Activated CD8-positive, alpha-beta memory T cell treated with anti-CD3 and anti-CD28 coated beads, Interleukin-2, amount 50 U/mL, for 24 hours (primary cell): Measurements from ENCODE around the gene GTSF1L.
"Not testable (repeated sequence)": the region's sequence is repeated elsewhere in the genome, so short reads cannot be mapped to it uniquely, and the experiment has no call there.

Source experiments
- DNase-seq: peaks from one replicate; pipeline ENCODE4 v3.0.0-alpha.2; 2020; ENCODE audit errors: extremely low read depth

Gene GTSF1L

DNA sequence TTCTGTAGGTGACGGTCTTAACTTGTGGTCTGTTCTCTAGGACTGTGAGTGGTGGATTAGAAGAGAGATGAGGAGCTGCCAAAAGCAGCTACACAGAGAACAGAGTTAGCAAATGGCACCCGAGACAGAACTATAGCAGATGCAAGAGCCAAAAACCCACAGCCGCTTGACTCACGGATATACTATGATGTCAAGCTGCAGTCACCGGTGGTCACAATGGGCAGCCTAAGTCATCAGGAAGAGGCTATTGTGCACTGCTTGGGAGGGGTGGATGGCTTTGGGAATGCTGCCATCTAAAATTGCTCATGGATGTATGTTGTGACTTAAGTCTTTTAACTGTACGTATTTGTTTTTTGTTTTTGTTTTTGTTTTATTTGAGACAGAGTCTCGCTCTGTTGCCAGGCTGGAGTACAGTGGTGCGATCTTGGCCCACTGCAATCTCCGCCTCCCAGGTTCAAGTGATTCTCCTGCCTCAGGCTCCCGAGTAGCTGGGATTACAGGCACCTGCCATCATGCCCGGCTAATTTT, at the start of gene GTSF1L:
TSS of gene GTSF1L (minus strand) at position 192 of the 528 bp plus-strand sequence. CDS start 308 bp downstream, outside the sequence.
- DNase-seq = no peak

DNA sequence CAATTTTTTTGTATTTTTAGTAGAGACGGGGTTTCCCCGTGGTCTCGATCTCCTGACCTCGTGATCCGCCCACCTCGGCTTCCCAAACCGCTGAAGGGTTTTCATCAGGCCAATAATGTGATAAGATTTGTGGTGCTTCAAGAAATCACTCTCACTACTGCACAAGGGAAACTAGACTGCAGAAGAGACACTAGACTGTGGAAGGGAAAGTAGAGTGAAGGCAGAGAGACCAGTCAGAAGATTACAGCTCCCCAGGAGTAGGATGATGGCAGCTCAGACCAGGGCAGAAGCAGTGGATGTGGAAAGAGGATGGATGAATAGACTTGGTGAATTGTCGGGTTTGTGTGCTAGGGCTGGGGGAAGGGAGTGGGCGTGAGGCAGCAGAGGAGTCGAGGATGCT, 48.0 kb upstream of the GTSF1L start:
- DNase-seq = no peak

DNA sequence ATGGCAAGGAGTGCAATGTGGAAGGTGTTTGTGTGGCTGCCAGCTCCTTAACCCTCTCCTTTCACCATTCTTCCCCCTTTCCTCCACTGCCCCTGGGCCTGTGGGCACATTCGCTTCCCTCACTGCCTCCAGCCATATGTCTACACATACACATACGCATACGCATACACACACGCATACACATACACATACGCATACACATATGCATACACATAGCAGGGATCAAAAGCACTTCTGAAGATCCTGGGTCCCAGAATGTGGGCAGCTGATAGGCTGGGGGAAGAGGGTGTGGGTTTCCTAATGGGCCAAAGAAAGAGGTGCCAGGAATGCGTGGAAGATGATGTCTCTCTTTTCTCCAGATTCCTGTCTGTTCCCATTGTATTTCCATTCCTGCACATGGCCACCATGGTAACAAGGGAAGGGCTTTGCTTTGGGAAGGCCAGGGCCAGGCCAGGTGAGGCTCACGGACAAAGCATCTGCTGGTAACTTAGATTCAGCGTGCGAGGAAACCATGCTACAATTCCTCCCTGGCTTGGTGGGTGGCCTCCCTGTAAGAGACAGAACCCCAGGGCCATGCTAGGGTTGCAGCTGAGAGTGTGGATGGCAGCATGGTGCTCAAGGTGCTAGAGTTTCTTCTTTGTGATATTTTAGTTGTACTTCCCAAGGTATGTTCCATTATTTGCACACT, 44.8 kb upstream of the GTSF1L start:
- no peak for DNase-seq

DNA sequence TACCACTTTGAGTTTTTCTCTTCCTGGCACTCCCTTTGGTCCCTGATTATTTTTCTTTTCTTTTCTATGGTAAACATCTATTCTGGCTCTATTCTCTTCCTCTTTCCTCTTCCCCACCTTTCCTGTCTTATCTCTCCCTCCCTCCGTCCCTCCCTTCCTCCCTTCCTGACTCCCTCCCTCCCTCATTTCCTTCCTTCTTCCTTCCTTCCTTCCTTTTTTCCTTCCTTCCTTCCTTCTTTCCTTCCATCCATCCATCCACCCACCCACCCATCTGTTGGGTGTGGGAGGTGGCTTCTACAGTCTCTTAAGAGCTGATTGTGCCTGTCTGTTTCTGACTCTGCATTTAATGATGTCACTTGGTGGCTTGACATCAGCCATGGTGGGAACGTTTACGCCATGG, 43.5 kb upstream of the GTSF1L start:
- no peak for DNase-seq

DNA sequence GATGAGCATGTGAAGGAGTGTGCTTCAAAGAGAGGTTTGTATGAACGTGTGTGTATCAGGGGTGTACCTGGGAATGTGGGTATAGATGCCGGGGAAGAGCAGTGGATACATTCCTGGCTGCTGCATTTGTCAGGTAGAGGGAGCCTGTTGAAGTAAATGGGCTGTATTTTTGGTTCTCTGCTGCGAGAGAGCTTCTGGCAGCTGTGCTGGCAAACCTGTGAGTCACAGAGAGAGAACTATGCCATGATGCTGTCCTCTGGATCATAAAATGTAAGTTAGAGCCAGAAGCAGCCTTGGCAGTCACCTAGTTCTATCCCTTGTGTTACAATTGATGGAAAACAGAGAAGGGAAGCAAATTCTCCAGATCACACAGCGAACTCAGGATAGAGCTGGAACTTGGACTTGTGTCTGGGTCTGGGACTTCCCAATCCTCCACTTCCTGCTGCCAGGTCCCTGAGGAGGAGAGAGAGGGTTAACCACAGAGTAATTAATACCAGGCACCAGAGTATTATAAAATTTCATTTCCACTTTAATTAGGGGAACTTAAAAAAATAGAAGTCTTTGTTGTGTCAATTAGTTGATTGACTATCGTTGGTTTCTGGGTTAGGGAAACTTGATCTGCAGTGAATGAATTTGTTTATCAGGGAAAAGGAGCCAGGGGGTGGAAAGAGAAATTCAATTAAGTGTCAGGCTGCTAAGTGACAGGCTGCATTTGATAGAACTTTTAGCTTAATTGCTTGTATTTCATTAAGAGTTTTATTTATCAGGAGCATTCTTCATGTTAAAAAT, 41.1 kb upstream of the GTSF1L start:
- no peak for DNase-seq

DNA sequence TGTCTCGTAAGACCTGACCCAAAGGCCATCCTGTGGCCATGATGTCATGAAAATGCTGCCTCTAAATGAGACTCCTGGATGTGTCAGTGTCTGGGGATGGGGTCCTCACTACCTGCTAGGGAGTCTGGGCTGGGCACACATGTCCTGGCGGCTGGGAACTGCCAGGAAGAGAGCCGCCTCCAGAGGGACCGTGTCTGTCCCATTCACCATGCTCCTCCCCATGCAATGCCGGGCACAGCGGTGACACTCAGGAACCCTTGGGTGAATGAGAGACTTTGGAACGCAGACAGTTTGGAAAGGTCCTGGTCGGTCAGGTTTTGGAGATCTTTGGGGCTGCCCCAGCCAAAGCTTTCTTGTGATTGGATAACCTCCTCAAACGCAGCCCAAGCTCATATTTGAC, 40.1 kb upstream of the GTSF1L start:
- DNase-seq = no peak

DNA sequence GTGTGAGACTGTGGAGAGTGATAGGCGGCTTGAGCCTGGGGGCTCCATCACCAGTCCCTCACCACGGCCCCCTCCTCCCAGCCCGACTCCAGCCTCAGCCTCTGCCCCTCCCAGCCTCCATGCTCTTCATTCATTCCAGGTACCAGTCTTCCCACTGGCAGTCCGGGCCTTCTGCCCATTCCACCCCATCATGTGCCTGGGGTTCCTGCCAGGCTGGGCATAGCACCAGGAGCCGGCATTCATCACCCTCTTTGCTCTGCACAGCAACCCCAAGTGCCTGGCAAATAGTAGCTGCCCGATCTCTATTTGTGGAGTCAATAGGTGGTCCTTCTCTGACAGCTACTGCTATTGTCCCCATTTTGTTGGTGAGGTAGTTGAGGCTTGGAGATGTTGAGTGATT, 39.6 kb upstream of the GTSF1L start:
- no peak for DNase-seq

DNA sequence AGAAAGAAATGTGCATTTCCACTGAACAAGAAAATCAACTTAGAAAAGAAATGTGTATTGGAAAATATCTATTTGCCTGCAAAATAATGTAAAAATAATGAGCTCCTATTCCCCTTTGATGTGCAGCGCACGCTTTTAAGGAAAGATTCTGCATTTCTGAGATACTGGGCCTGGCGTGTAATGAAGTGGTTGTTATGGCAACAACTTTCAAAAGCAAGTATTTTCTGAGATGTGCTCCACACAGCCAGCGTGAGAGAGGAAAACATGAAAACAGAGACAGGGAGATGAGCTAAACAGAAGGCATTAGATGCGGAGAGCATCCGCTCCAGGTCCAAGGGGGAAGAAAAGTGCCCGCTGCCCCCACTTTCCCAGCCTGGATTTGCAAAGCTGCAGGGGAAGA, 39.1 kb upstream of the GTSF1L start:
- DNase-seq = no peak

DNA sequence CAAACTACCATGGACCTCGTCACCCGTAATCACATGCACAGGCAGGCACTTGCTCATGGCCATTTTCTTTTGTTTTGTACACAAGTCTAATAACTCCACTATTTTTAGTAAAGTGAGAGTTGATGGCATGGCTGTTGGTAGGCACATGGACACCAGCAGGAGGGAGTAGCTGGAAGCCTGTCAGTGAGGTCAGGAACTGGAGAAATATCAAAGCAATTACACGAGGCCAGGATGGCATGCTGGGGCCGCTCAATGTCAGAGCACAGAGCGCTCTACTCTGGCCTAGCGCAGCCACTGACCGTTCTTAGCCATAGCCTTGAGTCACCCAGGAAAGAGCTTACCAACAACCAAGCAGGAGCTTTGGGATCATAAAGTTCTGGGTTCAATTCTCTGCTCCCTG, 36.1 kb upstream of the GTSF1L start:
- no peak for DNase-seq

DNA sequence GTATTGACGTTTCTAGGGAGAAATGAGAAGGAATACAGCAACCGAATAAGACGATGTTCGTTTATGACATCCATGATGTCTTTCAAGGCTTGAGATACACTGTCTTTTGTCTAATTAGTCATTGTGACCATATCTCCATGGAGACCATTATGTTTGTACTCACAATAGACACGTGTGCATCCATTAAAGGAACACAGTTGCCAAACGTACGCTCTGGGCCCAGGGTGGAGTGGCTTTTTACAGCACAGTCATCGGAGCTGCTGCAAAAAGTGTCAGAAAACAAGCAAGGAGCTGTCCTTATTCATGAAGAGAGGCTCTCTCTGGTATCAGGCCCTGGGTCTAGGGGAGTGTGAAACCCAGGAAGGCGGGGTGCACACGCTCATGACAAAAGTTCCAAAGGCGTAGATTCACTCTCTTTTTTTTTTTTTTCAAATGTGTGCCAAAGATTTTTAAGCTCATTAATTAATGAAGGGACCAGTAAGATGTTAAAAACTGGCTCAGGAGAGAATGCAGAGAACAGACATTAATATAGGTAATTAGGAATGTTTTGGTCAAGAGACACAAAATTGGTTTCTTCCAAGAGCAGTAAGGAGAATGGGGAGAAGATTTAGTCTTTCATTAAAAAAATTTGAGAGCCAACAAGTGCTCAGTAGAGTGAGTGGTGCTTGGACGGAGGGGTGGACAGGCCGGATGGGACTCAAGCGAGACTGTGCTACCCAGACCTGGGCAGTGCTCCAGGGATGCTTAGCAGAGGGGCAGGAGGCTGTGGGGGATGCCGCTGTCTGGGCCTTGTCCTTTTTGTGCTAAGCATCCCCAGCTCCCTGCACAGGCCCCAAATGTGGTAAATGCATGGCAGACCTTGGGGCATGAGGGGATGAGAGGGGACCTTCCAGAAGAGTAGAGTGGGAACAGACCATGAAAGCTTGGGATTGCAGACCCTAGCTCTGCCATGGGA, 34.9 kb upstream of the GTSF1L start:
- DNase-seq = no peak

DNA sequence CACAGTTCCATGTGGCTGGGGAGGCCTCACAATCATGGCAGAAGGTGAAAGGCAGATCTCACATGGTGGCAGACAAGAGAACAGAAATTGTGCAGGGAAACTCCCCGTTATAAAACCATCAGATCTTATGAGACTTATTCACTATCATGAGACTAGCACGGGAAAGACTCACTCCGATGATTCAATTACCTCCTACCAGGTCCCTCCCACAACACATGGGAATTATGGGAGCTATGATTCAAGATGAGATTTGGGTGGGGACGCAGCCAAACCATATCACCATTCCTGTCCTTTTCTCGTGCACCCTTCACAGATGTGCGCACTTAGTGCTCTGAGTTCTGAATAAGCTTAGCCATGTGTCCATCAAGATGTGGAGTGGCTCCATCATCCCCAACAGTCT, 31.1 kb upstream of the GTSF1L start:
- DNase-seq = not testable (repeated sequence)

DNA sequence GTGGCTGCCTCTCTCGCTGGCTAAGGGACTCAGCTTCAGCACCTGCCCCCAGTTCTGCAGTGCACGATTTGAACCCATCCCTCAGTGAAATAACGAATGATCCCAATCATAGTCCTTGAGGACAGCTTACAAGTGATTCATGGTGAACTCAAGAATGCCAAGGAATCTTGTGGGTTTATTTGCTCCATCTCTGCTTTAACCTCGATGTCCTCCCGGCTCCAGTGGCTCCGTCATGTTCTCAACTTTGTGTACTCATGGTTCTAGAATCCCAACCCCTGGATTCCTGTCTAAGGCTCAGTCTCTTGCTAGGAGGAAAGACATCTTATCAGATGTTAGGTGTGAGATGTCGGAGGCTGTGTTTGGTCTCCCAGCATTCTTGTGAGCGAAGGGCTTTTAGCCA, 29.0 kb upstream of the GTSF1L start:
- DNase-seq = no peak

DNA sequence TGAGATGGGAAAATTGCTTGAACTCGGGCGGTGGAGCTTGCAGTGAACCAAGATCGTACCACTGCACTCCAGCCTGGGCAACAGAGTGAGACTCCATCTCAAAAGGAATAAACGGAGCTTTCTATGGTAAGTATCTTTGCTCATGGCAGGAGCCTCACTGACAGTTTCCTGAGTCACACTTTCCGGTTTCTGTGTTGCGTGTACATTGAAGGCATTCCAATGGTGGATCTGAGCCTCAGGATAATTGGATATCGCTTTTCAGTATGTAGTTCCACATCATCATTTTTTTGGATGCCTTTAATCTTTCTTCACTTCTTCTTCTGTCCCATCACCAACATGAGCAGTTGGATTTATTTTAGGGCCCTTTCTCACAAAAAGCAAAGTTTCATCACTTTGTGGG, 28.6 kb upstream of the GTSF1L start:
- DNase-seq = no peak

DNA sequence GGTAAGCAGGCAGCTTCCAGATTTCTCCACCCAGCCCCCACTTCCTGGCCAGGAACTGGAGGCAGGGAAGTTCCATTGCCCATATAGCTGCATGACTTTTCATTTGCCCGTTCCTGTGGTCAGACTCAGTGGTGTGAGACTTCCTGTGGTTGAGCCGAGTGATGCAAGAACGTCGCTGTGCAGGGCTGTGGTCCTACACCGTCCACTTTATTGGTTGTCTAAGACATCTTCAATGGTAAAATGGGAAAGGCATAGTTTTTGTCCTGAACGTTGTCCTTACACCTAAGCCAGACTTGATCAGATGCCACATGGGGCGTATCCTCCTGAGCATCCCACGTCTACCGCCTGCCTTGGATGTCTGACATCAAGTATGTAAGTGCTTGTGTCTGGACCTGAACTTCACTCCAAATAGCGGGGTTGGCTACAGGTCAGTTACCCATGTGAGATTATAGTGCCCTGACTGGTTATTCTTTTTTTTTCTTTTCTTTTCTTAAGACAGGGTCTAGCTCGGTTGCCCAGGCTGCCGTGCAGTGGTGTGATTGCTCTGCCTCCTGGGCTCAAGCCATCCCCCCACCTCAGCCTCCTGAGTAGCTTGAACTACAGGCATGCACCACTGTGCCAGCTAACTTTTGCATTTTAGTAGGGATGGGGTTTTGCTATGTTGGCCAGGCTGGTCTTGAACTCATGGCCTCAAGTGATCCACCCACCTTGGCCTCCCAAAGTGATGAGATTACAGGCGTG, 25.9 kb upstream of the GTSF1L start:
- no peak for DNase-seq

DNA sequence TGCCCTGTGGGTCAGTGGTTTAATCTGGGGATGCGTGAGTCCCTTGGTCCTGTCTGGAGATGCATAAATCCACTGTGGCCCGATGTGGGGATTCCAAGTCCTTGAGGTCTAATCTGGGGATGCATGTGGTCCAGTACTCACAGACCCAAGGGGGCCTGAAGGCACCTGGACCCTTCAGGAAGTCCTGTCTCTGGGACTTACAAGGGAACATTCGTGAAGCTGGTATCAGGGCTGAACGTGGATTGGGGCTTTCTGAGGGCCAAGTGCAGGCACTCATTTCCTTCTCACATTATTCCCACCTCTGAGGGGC, 25.2 kb upstream of the GTSF1L start:
- no peak for DNase-seq

DNA sequence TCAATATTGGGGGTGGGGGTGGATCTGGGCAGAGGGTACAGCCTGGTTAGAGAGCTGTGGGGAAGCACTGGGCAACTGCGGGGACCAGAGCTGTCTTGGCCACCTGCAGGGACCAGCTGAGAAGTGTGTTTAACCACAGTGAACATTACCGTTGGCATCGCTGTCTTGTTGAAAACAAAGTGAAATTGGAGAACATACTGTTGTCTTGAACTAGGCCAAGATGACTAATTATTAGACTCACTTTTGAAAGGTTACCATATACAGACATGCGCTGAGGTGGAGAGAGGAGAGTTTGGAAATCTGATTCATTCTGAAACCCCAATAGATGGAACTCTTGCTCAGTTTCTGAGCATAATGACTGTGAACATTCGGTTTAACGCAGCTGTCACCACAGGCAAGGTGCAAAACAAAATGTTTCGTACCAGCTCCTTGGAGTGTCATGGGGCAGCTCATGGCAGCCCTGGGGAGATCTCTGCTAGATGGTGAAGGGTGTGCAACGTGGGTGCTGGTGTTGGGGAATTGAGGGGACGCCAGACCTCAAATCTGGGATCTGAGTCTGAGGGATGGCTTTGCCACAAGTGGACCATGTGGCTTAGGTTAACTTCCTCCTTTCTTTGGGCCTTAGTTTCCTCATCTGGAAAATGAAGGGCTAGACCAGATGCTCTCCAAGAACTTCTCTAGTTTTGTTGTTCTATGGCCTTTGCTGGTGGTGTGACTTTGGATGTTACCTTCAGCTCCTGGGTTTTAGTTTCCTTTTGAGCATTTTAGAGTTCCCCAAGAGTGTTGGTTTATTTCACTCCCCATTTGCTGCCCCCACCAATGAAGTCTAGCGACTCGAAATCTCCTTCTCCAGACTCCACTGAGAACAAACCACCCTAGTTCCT, 24.6 kb upstream of the GTSF1L start:
- DNase-seq = peak; percentile 21

DNA sequence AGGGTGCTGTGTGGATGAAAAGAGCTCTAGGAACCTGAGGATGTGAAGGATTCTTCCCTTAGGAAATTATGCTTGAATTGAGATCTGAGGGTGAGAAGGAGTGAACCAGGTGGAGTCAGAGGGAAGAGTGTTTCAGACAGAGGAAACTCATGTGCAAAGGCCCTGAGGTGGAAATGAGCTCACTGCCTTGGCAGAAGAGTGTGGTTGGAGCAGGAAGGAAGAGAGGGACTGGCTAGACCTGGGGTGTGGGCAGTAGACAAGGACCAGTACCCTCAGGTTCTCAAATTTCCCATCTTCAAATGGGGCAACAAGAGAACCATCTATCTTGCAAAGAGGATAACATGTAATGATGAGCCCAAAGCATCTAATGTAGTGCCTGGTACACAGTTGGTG, 24.0 kb upstream of the GTSF1L start:
- DNase-seq = no peak

DNA sequence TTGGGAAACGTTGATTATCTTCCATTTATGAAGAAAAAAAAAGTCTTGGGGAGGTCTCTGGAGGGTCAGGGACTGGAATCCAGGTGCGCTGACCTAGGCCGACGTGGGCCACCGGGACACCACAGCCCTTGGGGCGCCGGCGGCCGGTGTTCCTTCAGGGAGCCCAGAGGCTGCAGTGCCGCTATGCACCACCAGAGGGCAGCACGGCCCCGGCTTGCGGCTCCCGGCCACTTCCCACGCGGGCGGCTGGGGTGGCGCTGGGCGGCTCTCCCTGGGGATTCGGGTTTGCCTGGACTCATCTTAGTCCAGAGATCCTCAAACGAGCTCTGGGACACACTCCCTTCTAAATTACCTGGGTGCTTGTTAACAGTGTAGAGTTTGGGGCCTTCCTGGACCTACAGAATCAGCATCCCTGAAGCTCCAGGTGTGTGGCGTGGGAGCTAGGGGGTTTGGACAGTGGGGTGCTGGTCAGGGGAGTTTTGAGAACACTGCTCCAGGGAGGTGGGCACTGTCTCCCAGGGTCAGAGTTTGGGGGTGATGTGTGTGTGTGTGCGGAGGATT, 23.0 kb upstream of the GTSF1L start:
- peak; percentile 54 for DNase-seq

DNA sequence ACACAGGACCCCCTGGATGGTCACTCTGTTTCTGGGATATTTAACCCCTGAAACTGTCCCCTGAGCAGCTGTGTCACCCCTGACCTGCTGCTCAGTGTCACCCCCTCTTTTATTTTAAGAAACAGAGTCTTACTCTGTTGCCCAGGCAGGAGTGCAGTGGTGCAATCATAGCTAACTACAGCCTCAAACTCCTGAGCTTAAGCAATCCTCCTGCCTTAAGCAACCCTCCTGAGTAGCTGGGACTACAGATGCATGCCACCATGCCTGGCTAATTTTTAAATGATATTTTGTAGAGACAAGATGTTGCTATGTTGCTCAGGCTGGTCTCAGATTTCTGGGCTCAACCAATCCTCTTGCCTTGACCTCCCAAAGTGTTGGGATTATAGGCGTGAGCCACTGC, 21.5 kb upstream of the GTSF1L start:
- no peak for DNase-seq
